Natural killer cell treated with Interleukin-12 subunit alpha and Interleukin-12 subunit beta and Interleukin-15 and Interleukin-18, amount 100 ng/mL, for 72 hours (primary cell): ENCODE measurements around the gene OR56B1. TPM values are rescaled to one million over a fixed set of nuclear protein-coding genes. Genes with fewer than 3 reads are reported as not detected.
A peak's percentile ranks its signal among the peaks of the same experiment; 100 is the strongest.
"Not testable (repeated sequence)": the region's sequence is repeated elsewhere in the genome, so short reads cannot be mapped to it uniquely, and the experiment has no call there.

ENCODE experiments used
- ATAC-seq, 2 donors: fragments of 150-1000 bp; cut with Tn5 transposase in 1 of 2; sonication (Bioruptor Pico), chemical (Tn5 transposase) in 1 of 2; 2 replicates each; pipeline ENCODE4 v1.10.0; 2021
- DNase-seq: peaks from one replicate; pipeline ENCODE4 v3.0.0; 2022; ENCODE audit warnings: low spot score
- H3K27ac Mint-ChIP-seq, 2 donors: 1 replicate in 1 of 2; 2 replicates in 1 of 2; pipeline ENCODE4 v1.8.0; 2022; ENCODE audit warnings: mixed read lengths in 2 of 2, mild to moderate bottlenecking in 1 of 2, moderate library complexity in 1 of 2
- H3K27me3 Mint-ChIP-seq, 2 donors: 1 replicate in 1 of 2; 2 replicates in 1 of 2; pipeline ENCODE4 v1.8.0; 2022; ENCODE audit warnings: mixed read lengths in 2 of 2
- H3K36me3 Mint-ChIP-seq: one replicate; pipeline ENCODE4 v1.8.0; 2022; ENCODE audit warnings: mixed read lengths
- H3K4me1 Mint-ChIP-seq, 2 donors: 1 replicate in 1 of 2; 2 replicates in 1 of 2; pipeline ENCODE4 v1.8.0; 2022; ENCODE audit warnings: low read depth in 2 of 2, mixed read lengths in 2 of 2, mild to moderate bottlenecking in 1 of 2
- H3K4me3 Mint-ChIP-seq: one replicate; pipeline ENCODE4 v1.8.0; 2022; ENCODE audit warnings: mixed read lengths
- H3K9me3 Mint-ChIP-seq: 2 replicates; pipeline ENCODE4 v1.8.0; 2022; ENCODE audit warnings: mixed read lengths
- total RNA-seq, 2 donors: library from RNA; stranded (reverse); gene quantifications; one replicate each; pipeline ENCODE4 v1.2.3, GENCODE V29; 2022

The OR56B1 gene
- total RNA-seq, 2 donors from 2014 or later, result 0.21 TPM; not detected in 1

GRCh38 chr11:5703741-5704536 lies 32.3 kb upstream of the OR56B1 start:
- H3K27ac Mint-ChIP-seq, result peak overlapping the region; percentile 18 to 76
- no peak for ATAC-seq

GRCh38 chr11:5705688-5706087 lies 30.6 kb upstream of the OR56B1 start:
- H3K36me3 Mint-ChIP-seq, result peaks cover 29% of the 10 kb centered on the region
- no peaks in the 10 kb centered on the region for H3K27me3 Mint-ChIP-seq
- H3K9me3 Mint-ChIP-seq, result no peaks in the 10 kb centered on the region
- H3K4me1 Mint-ChIP-seq, result peaks cover 35 to 42% of the 10 kb centered on the region in 2 donors
- no peak for DNase-seq
- peak overlapping the region in 1 of 2 donors; percentile 18 for H3K27ac Mint-ChIP-seq
- peak in 1 of 2 donors; percentile 74 for ATAC-seq
- H3K4me3 Mint-ChIP-seq, result no peak overlapping the region

More at GRCh38 chr11:5703741-5704536, 32.3 kb upstream of the OR56B1 start:
- Mint-ChIP-seq H3K36me3 (peaks cover 17% of the 10 kb centered on the region), H3K9me3 (no peaks in the 10 kb centered on the region), H3K27me3 (no peaks in the 10 kb centered on the region), H3K4me1 (peaks cover 34 to 44% of the 10 kb centered on the region in 2 donors), H3K4me3 (no peak overlapping the region)
- no peak for DNase-seq

- Mint-ChIP-seq H3K4me1 (peaks cover 3 to 9% of the 10 kb centered on the region in 2 donors), H3K27me3 (no peaks in the 10 kb centered on the region), H3K36me3 (peaks cover 18% of the 10 kb centered on the region), H3K27ac (peak overlapping the region in 1 of 2 donors; percentile 58), H3K4me3 (no peak overlapping the region), H3K9me3 (no peaks in the 10 kb centered on the region)
- ATAC-seq (no peak), DNase-seq (no peak)
Observed at GRCh38 chr11:5712507-5712906, 23.7 kb upstream of the OR56B1 start.

GRCh38 chr11:5713695-5714094 lies 22.6 kb upstream of the OR56B1 start:
- peaks cover 16% of the 10 kb centered on the region for H3K36me3 Mint-ChIP-seq
- peaks cover 3 to 4% of the 10 kb centered on the region in 2 donors for H3K4me1 Mint-ChIP-seq
- H3K9me3 Mint-ChIP-seq, result no peaks in the 10 kb centered on the region
- peak overlapping the region in 1 of 2 donors; percentile 0 for H3K27ac Mint-ChIP-seq
- H3K27me3 Mint-ChIP-seq, result no peaks in the 10 kb centered on the region
- no peak overlapping the region for H3K4me3 Mint-ChIP-seq
- ATAC-seq, result no peak
- no peak for DNase-seq

GRCh38 chr11:5716518-5716917 lies 19.7 kb upstream of the OR56B1 start:
- ATAC-seq, result not testable (repeated sequence)

GRCh38 chr11:5719703-5720495 lies 16.3 kb upstream of the OR56B1 start:
- no peak overlapping the region for H3K4me3 Mint-ChIP-seq
- H3K4me1 Mint-ChIP-seq, result peaks cover 8 to 10% of the 10 kb centered on the region in 2 donors
- peaks cover 11% of the 10 kb centered on the region for H3K36me3 Mint-ChIP-seq
- no peaks in the 10 kb centered on the region for H3K27me3 Mint-ChIP-seq
- no peak overlapping the region for H3K27ac Mint-ChIP-seq
- ATAC-seq (peak; percentile 73 to 77), DNase-seq (no peak)
- H3K9me3 Mint-ChIP-seq, result peaks cover 10% of the 10 kb centered on the region

More at GRCh38 chr11:5716518-5716917, 19.7 kb upstream of the OR56B1 start:
- DNase-seq, H3K4me3 Mint-ChIP-seq, H3K27me3 Mint-ChIP-seq, H3K9me3 Mint-ChIP-seq, H3K27ac Mint-ChIP-seq: not testable (repeated sequence)
- peaks cover 11% of the 10 kb centered on the region for H3K36me3 Mint-ChIP-seq
- peaks cover 8 to 14% of the 10 kb centered on the region in 2 donors for H3K4me1 Mint-ChIP-seq

GRCh38 chr11:5722622-5723021 lies 13.6 kb upstream of the OR56B1 start:
- Mint-ChIP-seq H3K4me3 (no peak overlapping the region), H3K27me3 (peaks cover 0 to 5% of the 10 kb centered on the region in 2 donors), H3K9me3 (peaks cover 10% of the 10 kb centered on the region), H3K27ac (no peak overlapping the region), H3K4me1 (peaks cover 8 to 10% of the 10 kb centered on the region in 2 donors), H3K36me3 (peaks cover 11% of the 10 kb centered on the region)
- ATAC-seq (no peak), DNase-seq (no peak)

GRCh38 chr11:5726351-5726750 lies 9.9 kb upstream of the OR56B1 start:
- no peak for DNase-seq
- H3K4me3 Mint-ChIP-seq, result no peak overlapping the region
- no peaks in the 10 kb centered on the region for H3K4me1 Mint-ChIP-seq
- no peaks in the 10 kb centered on the region for H3K9me3 Mint-ChIP-seq
- ATAC-seq, result no peak
- peaks cover 3 to 9% of the 10 kb centered on the region in 2 donors for H3K27me3 Mint-ChIP-seq
- no peaks in the 10 kb centered on the region for H3K36me3 Mint-ChIP-seq
- H3K27ac Mint-ChIP-seq, result no peak overlapping the region

- Mint-ChIP-seq H3K27me3 (peaks cover 3 to 9% of the 10 kb centered on the region in 2 donors), H3K4me1 (no peaks in the 10 kb centered on the region), H3K9me3 (no peaks in the 10 kb centered on the region), H3K4me3 (no peak overlapping the region), H3K36me3 (no peaks in the 10 kb centered on the region), H3K27ac (no peak overlapping the region)
- ATAC-seq (no peak), DNase-seq (no peak)
Observed at GRCh38 chr11:5727691-5728090, 8.6 kb upstream of the OR56B1 start.

- ATAC-seq, result no peak
- Mint-ChIP-seq H3K4me1 (no peaks in the 10 kb centered on the region), H3K36me3 (peaks cover 23% of the 10 kb centered on the region), H3K9me3 (peaks cover 20% of the 10 kb centered on the region), H3K27me3 (peaks cover 3 to 26% of the 10 kb centered on the region in 2 donors), H3K4me3 (no peak overlapping the region), H3K27ac (no peak overlapping the region)
- no peak for DNase-seq
Observed at GRCh38 chr11:5737091-5737490, 843 bp downstream of the OR56B1 start.

- peaks cover 20% of the 10 kb centered on the region for H3K9me3 Mint-ChIP-seq
- H3K4me1 Mint-ChIP-seq, result no peaks in the 10 kb centered on the region
- H3K4me3 Mint-ChIP-seq, result no peak overlapping the region
Observed at GRCh38 chr11:5737670-5738392, 1.6 kb downstream of the OR56B1 start.

GRCh38 chr11:5738431-5738830 lies 2.2 kb downstream of the OR56B1 start:
- H3K27ac Mint-ChIP-seq, result no peak overlapping the region
- H3K9me3 Mint-ChIP-seq, result peaks cover 20% of the 10 kb centered on the region
- no peak for ATAC-seq
- H3K36me3 Mint-ChIP-seq, result peaks cover 29% of the 10 kb centered on the region
- no peak for DNase-seq
- H3K27me3 Mint-ChIP-seq, result peaks cover 3 to 35% of the 10 kb centered on the region in 2 donors
- H3K4me3 Mint-ChIP-seq, result no peak overlapping the region
- H3K4me1 Mint-ChIP-seq, result no peaks in the 10 kb centered on the region

More at GRCh38 chr11:5737670-5738392, 1.6 kb downstream of the OR56B1 start:
- H3K36me3 Mint-ChIP-seq, result peaks cover 29% of the 10 kb centered on the region
- peaks cover 3 to 33% of the 10 kb centered on the region in 2 donors for H3K27me3 Mint-ChIP-seq
- no peak overlapping the region for H3K27ac Mint-ChIP-seq
- no peak for ATAC-seq
- no peak for DNase-seq

- no peak for DNase-seq
- no peak overlapping the region for H3K27ac Mint-ChIP-seq
- H3K4me3 Mint-ChIP-seq, result no peak overlapping the region
- ATAC-seq, result no peak
- H3K36me3 Mint-ChIP-seq, result peaks cover 11% of the 10 kb centered on the region
- no peaks in the 10 kb centered on the region for H3K4me1 Mint-ChIP-seq
- H3K9me3 Mint-ChIP-seq, result peaks cover 5% of the 10 kb centered on the region
- peaks cover 3 to 33% of the 10 kb centered on the region in 2 donors for H3K27me3 Mint-ChIP-seq
Observed at GRCh38 chr11:5746614-5747013, 10.4 kb downstream of the OR56B1 start.
